PFSK-1 (cell line): Measurements from ENCODE around the gene HECTD1.

Source experiments
- POLR2AphosphoS5 ChIP-seq: IDR thresholded peaks from 2 replicates; pipeline ENCODE4 v1.6.1; 2012; ENCODE audit warnings: low read depth, mild to moderate bottlenecking, control low read depth, low read length, moderate library complexity
- REST ChIP-seq, 2 experiments: IDR thresholded peaks; 2 replicates each; pipeline versions ENCODE4 v1.6.1 to v1.8.0; 2011 to 2012; ENCODE audit warnings: low read depth in 2 of 2, low read length in 2 of 2, control low read depth in 1 of 2, inconsistent platforms in 1 of 2, mild to moderate bottlenecking in 1 of 2, moderate library complexity in 1 of 2; ENCODE audit not compliant: insufficient read depth in 1 of 2
- SIN3A ChIP-seq: IDR thresholded peaks from 2 replicates; pipeline ENCODE4 v1.6.1; 2012; ENCODE audit warnings: mild to moderate bottlenecking, low read length, moderate library complexity, borderline replicate concordance; ENCODE audit not compliant: insufficient read depth

GRCh38 chr14:31255286-31255685 is 47.7 kb upstream of the HECTD1 start:
- TF ChIP-seq POLR2AphosphoS5 (no peak), REST (IDR thresholded peaks at IDR 0.05; ENCODE audit: insufficient read depth in 1 of 2, low read depth in 2 of 2, low read length in 2 of 2) (no peak), SIN3A (no peak)
